GM18511 (cell line): ENCODE results near the gene MYO5B.

Experiments
- ATAC-seq: cut with Tn5 transposase; IDR thresholded peaks from one replicate; pipeline ENCODE4 v1.9.1; 2021; ENCODE audit warnings: mild to moderate bottlenecking, moderate library complexity; ENCODE audit not compliant: unreplicated experiment

MYO5B gene

DNA sequence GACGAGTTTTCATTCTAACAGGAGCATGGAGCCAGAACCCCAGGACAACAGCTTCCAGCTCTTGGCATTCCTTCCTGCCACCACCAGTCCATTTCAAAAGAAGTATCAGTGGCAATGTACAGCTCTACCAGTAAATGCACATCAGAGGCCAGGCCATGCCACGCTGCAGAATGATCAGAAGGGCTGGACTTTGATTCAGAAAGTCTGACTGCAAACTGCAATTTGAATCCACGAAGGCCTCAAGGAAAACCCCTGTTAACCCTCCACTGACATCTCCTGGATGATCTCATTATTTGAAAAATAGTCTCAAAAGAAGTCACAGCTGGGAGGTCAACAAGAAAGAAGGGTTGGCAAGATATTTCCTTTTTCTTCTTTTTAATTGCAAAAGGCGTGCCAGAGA is 119.2 kb downstream of the MYO5B start:
- no peak for ATAC-seq

GRCh38 chr18:50074404-50074803 is 120.5 kb downstream of the MYO5B start:
- no peak for ATAC-seq

- no peak for ATAC-seq
These were observed 121.6 kb downstream of the MYO5B start for GRCh38 chr18:50073319-50073718.

DNA sequence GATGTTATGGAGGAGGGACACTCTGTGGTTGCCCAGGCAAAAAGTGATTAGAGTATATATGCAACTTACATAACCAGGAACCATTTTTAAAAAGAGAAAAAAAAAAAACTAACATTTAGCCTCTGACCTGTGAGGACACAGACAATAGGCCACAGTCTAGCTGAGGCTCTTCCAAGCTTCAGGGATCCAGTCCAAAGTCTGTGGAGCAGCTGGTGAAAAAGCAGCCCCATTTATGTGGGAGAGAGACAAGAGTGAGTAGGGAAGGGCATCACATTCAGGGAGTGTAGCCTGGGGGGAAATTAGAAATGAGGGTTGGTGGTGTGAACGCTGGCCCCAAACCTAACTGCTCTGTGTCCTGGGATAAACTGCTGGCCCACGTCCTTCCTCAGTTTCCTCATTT is 122.8 kb downstream of the MYO5B start:
- ATAC-seq, result no peak

GRCh38 chr18:50071397-50071796 is 123.5 kb downstream of the MYO5B start:
- no peak for ATAC-seq

- ATAC-seq, result no peak
These were observed 125.5 kb downstream of the MYO5B start for GRCh38 chr18:50069422-50069821.

DNA sequence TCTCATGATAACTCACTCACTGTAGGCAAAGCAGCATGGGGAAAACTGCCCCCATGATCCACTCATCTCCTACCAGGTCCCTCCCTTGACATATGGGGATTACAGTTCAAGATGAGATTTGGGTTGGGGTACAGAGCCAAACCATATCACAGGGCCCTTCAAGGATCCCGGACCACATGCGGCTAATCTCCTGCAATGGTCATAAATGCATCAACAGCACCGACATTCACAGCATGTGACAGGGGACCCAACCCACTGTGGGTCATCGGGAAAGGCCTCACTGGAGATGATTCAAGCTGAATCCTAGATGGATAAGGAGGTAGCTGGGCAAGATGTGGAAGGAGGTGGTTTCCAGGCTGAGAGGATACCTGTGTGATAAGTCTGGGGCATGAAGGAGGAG is 129.4 kb downstream of the MYO5B start:
- ATAC-seq, result no peak

- no peak for ATAC-seq
These were observed 129.9 kb downstream of the MYO5B start for GRCh38 chr18:50065039-50065438.

- no peak for ATAC-seq
These were observed 132.9 kb downstream of the MYO5B start for GRCh38 chr18:50061876-50062517.

GRCh38 chr18:50060822-50061221 is 134.1 kb downstream of the MYO5B start:
- no peak for ATAC-seq

DNA sequence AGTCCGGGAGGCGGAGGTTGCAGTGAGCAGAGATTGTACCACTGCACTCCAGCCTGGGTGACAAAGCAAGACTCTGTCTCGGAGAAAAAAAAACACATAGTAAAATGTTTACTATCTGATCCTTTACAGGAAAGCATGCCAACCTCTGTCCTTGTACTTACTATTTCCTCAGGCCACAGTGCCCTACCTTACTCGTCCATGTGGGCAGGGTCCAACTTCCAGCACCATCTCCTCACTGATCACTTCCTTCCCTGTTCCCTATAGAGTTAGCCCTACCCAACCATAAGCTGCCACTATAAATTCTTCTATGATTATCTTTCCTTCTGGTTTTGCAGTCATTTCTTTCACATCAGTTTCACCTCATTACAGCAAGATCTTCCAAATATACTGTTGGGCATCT is 136.2 kb downstream of the MYO5B start:
- no peak for ATAC-seq

GRCh38 chr18:50057009-50057408 is 137.9 kb downstream of the MYO5B start:
- ATAC-seq, result no peak

DNA sequence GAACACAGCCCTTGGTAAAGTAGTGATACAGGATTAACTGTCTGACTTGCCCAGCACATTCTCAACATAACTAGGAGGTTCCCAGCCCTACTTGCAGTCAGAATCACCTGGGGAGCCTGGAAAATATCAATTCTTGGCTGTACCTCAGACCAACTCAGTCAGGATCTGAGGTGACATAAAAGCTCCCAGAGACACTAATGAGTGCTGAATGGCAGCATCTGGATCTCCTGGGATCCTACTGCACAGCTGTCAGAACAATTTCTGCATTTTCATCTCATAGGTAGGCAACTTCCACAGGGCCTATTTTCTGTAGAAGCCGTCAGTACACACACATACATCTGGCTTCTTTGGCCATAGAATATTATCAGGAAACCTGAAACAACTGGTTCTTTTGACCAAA is 138.8 kb downstream of the MYO5B start:
- no peak for ATAC-seq

- ATAC-seq, result no peak
These were observed 139.5 kb downstream of the MYO5B start for GRCh38 chr18:50055488-50055887.

GRCh38 chr18:50053111-50053510 is 141.8 kb downstream of the MYO5B start:
- ATAC-seq, result no peak

- no peak for ATAC-seq
These were observed 143.7 kb downstream of the MYO5B start for GRCh38 chr18:50051288-50051687.

GRCh38 chr18:50045126-50045525 is 149.8 kb downstream of the MYO5B start:
- no peak for ATAC-seq

DNA sequence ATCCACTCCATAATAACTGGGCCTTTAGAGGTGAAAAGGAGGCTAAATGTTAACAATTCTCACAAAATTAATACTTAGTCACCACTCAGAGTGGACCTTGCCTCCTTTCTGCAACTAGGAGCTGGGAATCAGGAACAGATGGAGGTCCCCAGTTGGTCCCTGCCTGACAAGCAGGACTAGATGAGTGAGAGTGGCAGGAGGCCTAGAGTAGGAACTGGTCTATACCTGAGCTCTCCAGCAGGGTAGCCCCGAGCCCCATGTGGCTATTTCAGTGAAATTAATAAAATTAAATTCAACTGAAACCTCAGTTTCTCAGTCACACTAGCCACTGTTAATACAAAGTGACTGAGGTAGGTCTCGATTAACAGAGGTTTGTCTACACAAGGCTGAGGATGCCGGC is 150.5 kb downstream of the MYO5B start:
- ATAC-seq, result no peak

- ATAC-seq, result no peak
These were observed 152.3 kb downstream of the MYO5B start for GRCh38 chr18:50042611-50043010.

GRCh38 chr18:50039746-50040145 is 155.2 kb downstream of the MYO5B start:
- no peak for ATAC-seq

DNA sequence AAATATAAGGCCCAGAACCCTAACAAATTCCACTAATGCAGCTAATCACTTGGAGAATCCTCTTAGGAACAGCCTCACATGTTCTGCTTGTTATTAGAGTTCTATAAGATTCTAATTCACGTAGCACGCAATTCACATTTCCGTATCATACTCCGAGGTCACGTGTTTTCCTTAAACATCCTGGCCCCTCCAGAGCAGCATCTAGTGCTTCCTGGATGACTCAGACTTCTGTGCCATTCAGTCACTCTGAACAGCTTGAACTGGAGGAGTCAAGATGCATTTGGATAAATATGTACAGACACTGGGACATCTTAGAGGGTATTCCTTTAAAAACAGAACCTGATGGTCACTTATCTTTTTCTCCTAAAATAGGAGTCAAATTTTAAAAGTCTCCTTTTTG is 156.5 kb downstream of the MYO5B start:
- ATAC-seq, result no peak

DNA sequence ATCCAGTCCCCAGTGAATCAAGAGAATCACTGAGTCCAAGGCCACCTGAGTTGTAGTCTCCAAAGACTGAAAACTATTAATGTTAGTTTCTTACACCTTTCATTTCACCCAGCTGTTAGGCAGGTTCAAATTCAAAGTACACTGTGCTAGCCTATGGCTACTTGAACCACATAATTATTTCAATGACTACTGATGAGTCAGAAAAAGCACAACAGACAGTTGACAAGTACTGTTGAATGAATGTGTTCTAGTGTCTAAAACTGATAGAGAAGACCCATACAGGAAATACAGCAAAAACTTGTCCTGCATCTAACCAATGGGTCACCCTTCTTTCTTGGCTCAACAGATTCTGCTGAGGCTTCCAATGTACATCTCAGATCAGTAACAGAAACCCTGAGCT is 160.9 kb downstream of the MYO5B start:
- ATAC-seq, result no peak

GRCh38 chr18:50033004-50033403 is 161.9 kb downstream of the MYO5B start:
- ATAC-seq, result no peak
